H1 (cell line): ENCODE measurements around the gene ZC3HAV1. TPM values are rescaled to one million over a fixed set of nuclear protein-coding genes. Genes with fewer than 3 reads are reported as not detected.

ENCODE experiments used
- CTCF ChIA-PET: fragments of 300-600 bp; sonication (Branson Sonifier 250); formaldehyde crosslinking; loops from one replicate; lab custom pipeline; 2021; ENCODE audit not compliant: partially characterized antibody; lab: Charles Lee
- POLR2A ChIA-PET: fragments of 300-600 bp; sonication (Branson Sonifier 250); formaldehyde crosslinking; loops from one replicate; lab custom pipeline; 2021; ENCODE audit warnings: inconsistent platforms; ENCODE audit not compliant: partially characterized antibody; lab: Charles Lee
- DNase-seq, 2 experiments: peaks; one replicate each; pipeline versions ENCODE4 v3.0.0 to v3.0.0-alpha.2; 2010 to 2022; ENCODE audit warnings: low spot score in 2 of 2, low read depth in 1 of 2, mixed read lengths in 1 of 2
- FAIRE-seq: peaks from 2 replicates; lab custom pipeline; 2011; peaks lifted over from hg19 to GRCh38; lab: Jason Lieb, UNC
- H2AFZ ChIP-seq: 2 replicates; pipeline ENCODE4 v1.8.1; 2012; ENCODE audit warnings: low read length, inconsistent platforms
- H2AK5ac ChIP-seq: 2 replicates; pipeline ENCODE4 v1.6.1; 2013; ENCODE audit warnings: low read depth, low read length
- H2BK120ac ChIP-seq: replicated peaks from 2 replicates; pipeline ENCODE3; 2013; ENCODE audit warnings: low read depth, low read length, inconsistent platforms
- H2BK12ac ChIP-seq: 2 replicates; pipeline ENCODE4 v1.6.1; 2013; ENCODE audit warnings: low read depth, low read length
- H2BK15ac ChIP-seq: 2 replicates; pipeline ENCODE4 v1.6.1; 2013; ENCODE audit warnings: low read length
- H2BK20ac ChIP-seq: 2 replicates; pipeline ENCODE4 v1.6.1; 2013; ENCODE audit warnings: low read length
- H2BK5ac ChIP-seq: 2 replicates; pipeline ENCODE4 v1.6.1; 2013; ENCODE audit warnings: low read depth, low read length
- H3K14ac ChIP-seq: 2 replicates; pipeline ENCODE4 v1.6.1; 2013; ENCODE audit warnings: inconsistent platforms; ENCODE audit not compliant: insufficient read length
- H3K18ac ChIP-seq: 2 replicates; pipeline ENCODE4 v1.6.1; 2013; ENCODE audit warnings: low read length; ENCODE audit errors: extremely low read depth
- H3K23ac ChIP-seq: 2 replicates; pipeline ENCODE4 v1.6.1; 2013; ENCODE audit warnings: inconsistent platforms; ENCODE audit not compliant: insufficient read length
- H3K23me2 ChIP-seq: 2 replicates; pipeline ENCODE4 v1.6.1; 2013; ENCODE audit warnings: low read depth, low read length
- H3K27ac ChIP-seq: 2 replicates; pipeline ENCODE4 v1.6.1; 2011; ENCODE audit warnings: low read depth, low read length, inconsistent platforms
- H3K27me3 ChIP-seq, 4 experiments: replicated peaks in 1 of 4; 1 replicate in 1 of 4; 2 replicates in 3 of 4; pipeline versions ENCODE4 v1.6.1 to v1.8.1; 2011 to 2013; ENCODE audit warnings: low read length in 3 of 4, mild to moderate bottlenecking in 3 of 4, inconsistent platforms in 2 of 4, mixed read lengths in 2 of 4, moderate library complexity in 1 of 4; ENCODE audit not compliant: control insufficient read depth in 3 of 4, insufficient read depth in 3 of 4; ENCODE audit errors: extremely low read depth in 1 of 4
- H3K36me3 ChIP-seq, 4 experiments: 2 replicates each; pipeline versions ENCODE4 v1.6.1 to v1.8.1; 2011 to 2013; ENCODE audit warnings: mild to moderate bottlenecking in 4 of 4, low read length in 3 of 4, moderate library complexity in 2 of 4, control low read depth in 1 of 4, inconsistent platforms in 1 of 4; ENCODE audit not compliant: insufficient read depth in 4 of 4, control insufficient read depth in 2 of 4
- H3K4ac ChIP-seq: replicated peaks from 2 replicates; pipeline ENCODE3; 2013; ENCODE audit warnings: low read length, low read depth, mixed read lengths, inconsistent platforms; ENCODE audit not compliant: insufficient read length
- H3K4me1 ChIP-seq, 4 experiments: replicated peaks in 1 of 4; 1 replicate in 1 of 4; 2 replicates in 3 of 4; pipeline versions ENCODE4 v1.6.1 to v1.8.1; 2011 to 2013; ENCODE audit warnings: low read length in 3 of 4, inconsistent platforms in 2 of 4, mixed read lengths in 1 of 4; ENCODE audit not compliant: insufficient read depth in 4 of 4, control insufficient read depth in 3 of 4
- H3K4me2 ChIP-seq, 2 experiments: 2 replicates each; pipeline versions ENCODE4 v1.6.1 to v1.8.1; 2011 to 2013; ENCODE audit warnings: low read depth in 2 of 2, low read length in 2 of 2, control low read depth in 1 of 2, inconsistent platforms in 1 of 2, mild to moderate bottlenecking in 1 of 2; ENCODE audit not compliant: insufficient read depth in 1 of 2
- H3K4me3 ChIP-seq, 4 experiments: fragments of 200-600, 300-600 bp in 1 of 4; sonication (generic), shearing (Covaris generic), sonication (Bioruptor Twin) in 1 of 4; 2 replicates each; pipeline versions ENCODE4 v1.5.1 to v1.8.1; 2011 to 2016; ENCODE audit warnings: low read length in 4 of 4, low read depth in 3 of 4, control low read depth in 2 of 4, inconsistent platforms in 2 of 4, mild to moderate bottlenecking in 2 of 4, mixed read lengths in 1 of 4, moderate library complexity in 1 of 4; ENCODE audit not compliant: insufficient read depth in 2 of 4; ENCODE audit errors: extremely low read depth in 1 of 4
- H3K56ac ChIP-seq: replicated peaks from 2 replicates; pipeline ENCODE3; 2013; ENCODE audit warnings: low read depth, mild to moderate bottlenecking, mixed read lengths, low read length, inconsistent platforms; ENCODE audit not compliant: insufficient read length
- H3K79me1 ChIP-seq: 2 replicates; pipeline ENCODE4 v1.6.1; 2013; ENCODE audit warnings: low read depth, low read length, control low read depth
- H3K79me2 ChIP-seq, 2 experiments: 2 replicates each; pipeline versions ENCODE4 v1.6.1 to v1.8.1; 2012 to 2013; ENCODE audit warnings: low read length in 2 of 2, mild to moderate bottlenecking in 2 of 2, inconsistent platforms in 1 of 2; ENCODE audit not compliant: insufficient read depth in 2 of 2, control insufficient read depth in 1 of 2
- H3K9ac ChIP-seq, 4 experiments: replicated peaks in 1 of 4; 1 replicate in 1 of 4; 2 replicates in 3 of 4; pipeline versions ENCODE4 v1.6.1 to v1.8.1; 2011 to 2013; ENCODE audit warnings: low read depth in 3 of 4, low read length in 3 of 4, control low read depth in 2 of 4, mild to moderate bottlenecking in 2 of 4, moderate library complexity in 2 of 4, inconsistent platforms in 1 of 4; ENCODE audit errors: extremely low read depth in 1 of 4
- H3K9me3 ChIP-seq, 2 experiments: 2 replicates each; pipeline versions ENCODE4 v1.6.1 to v1.8.1; 2012 to 2013; ENCODE audit warnings: mild to moderate bottlenecking in 2 of 2, moderate library complexity in 2 of 2, control low read depth in 1 of 2, inconsistent platforms in 1 of 2, low read depth in 1 of 2, low read length in 1 of 2, mixed read lengths in 1 of 2; ENCODE audit not compliant: insufficient read depth in 2 of 2
- H4K20me1 ChIP-seq, 2 experiments: replicated peaks in 1 of 2; 2 replicates each; pipeline versions ENCODE3 to v1.8.1; 2011 to 2013; ENCODE audit warnings: inconsistent platforms in 2 of 2, low read length in 2 of 2, mild to moderate bottlenecking in 1 of 2; ENCODE audit not compliant: insufficient read depth in 2 of 2, control insufficient read depth in 1 of 2
- H4K5ac ChIP-seq: 2 replicates; pipeline ENCODE4 v1.6.1; 2013; ENCODE audit warnings: low read length, low read depth, mixed read lengths, inconsistent platforms; ENCODE audit not compliant: insufficient read length
- H4K8ac ChIP-seq: 2 replicates; pipeline ENCODE4 v1.8.0; 2013; ENCODE audit warnings: mild to moderate bottlenecking, moderate library complexity, low read length, inconsistent platforms; ENCODE audit not compliant: insufficient read depth; ENCODE audit errors: extremely low read depth
- H4K91ac ChIP-seq: replicated peaks from 2 replicates; pipeline ENCODE3; 2013; ENCODE audit warnings: low read length, mixed read lengths, inconsistent platforms; ENCODE audit not compliant: insufficient read length
- WGBS, 2 experiments: shearing (Covaris generic) in 1 of 2; methylation state at CpG; one replicate each; pipeline versions ENCODE4 v1.1.6 to v1.1.7; 2013 to 2015; ENCODE audit warnings: low lambda C conversion rate in 2 of 2, mixed read lengths in 2 of 2, inconsistent platforms in 1 of 2, low coverage in 1 of 2, missing lambda C conversion rate in 1 of 2; ENCODE audit not compliant: insufficient replicate concordance in 2 of 2, insufficient coverage in 1 of 2, insufficient read length in 1 of 2; ENCODE audit errors: extremely low coverage in 1 of 2, missing lambda C conversion rate in 1 of 2; 5-methylcytosine and 5-hydroxymethylcytosine counted together
- polyA plus RNA-seq, 7 experiments: library from polyadenylated mRNA; depleted of rRNA in 3 of 7; stranded (reverse) in 5 of 7; unstranded in 2 of 7; fragments of >200 nt in 5 of 7; fragments of 200-250 nt in 2 of 7; gene quantifications; 1 replicate in 5 of 7; 2 replicates in 1 of 7; 4 replicates in 1 of 7; pipeline versions ENCODE4 v1.2.1 to v1.2.3, GENCODE V29; 2011 to 2013; ENCODE audit warnings: missing spikeins in 2 of 7, mixed read lengths in 2 of 7
- total RNA-seq: library from RNA; stranded (reverse); fragmentation: NEBNext Ultra II Directional; extraction: Animal tissue kit (Norgen Biotek cat#: 25700); gene quantifications from 2 replicates; pipeline ENCODE4 v1.2.1, GENCODE V29; 2021

The ZC3HAV1 gene
- total and polyA plus RNA-seq, 2 of the 8 experiments (the other 6 are each of a cell fraction or from before 2014, with no cell fraction given) = 22.5 to 43.4 TPM

DNA sequence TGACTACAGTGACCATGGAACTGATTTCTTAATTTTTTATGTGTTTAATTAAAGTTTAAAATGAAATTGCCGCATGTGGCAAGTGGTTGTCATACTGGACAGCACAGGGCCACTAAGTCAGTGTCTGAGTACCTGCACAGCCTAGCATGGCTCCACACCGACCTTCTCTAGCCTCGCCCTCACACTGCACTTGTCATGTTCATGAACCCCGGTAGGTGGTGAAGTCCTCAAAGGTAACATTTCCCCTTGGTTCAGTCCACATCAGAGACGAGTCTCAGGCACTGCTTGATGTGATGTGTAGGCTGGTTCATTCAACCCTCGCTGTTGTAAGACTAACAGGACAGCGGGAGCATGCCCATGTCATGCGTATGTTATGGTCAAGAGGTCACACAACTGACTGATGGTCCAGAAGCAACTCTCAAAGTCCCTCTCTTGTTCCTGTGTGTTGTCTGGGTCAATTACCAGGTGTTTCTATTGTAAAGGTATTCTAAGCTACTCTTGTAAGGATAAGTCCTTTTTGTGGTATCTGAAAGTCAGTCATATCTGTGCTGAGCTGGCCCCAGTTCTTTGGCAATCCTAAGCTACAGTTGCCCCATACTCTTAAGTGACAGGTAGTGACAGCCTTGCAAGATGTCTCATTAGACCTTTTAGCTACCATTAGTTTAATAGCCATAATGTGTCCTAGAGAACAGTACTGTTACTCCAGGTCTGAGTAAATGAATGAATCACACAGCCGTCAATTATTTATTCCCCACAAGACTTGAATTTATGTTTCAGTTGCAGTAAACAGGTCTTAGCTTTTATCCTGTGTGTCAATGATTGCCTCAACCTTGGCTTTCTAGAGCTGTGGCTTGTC lies 40.7 kb downstream of the ZC3HAV1 start:
- H3K27ac ChIP-seq = no peak overlapping the region
- H3K4me3 ChIP-seq = no peak overlapping the region
- H2AFZ ChIP-seq = no peak overlapping the region
- ChIA-PET CTCF (interaction anchor here (0.7 to 1.6 kb wide), 5 partner anchors 10 to 78 kb away, joined by 3 to 5 read pairs (median 3); no protein-coding TSS in a partner anchor), POLR2A (interaction anchor here (1.0 kb wide), 1 partner anchor 15 kb away, joined by 3 read pairs; no protein-coding TSS in a partner anchor)
- no peaks in the 10 kb centered on the region for H3K79me2 ChIP-seq
- H4K91ac ChIP-seq = no peak overlapping the region
- H3K14ac ChIP-seq = no peak overlapping the region
- no peak overlapping the region for H2BK15ac ChIP-seq
- no peak overlapping the region for H2BK20ac ChIP-seq
- H4K20me1 ChIP-seq = no peaks in the 10 kb centered on the region
- peaks cover 0 to 2% (median 0%) of the 10 kb centered on the region in 4 experiments; a peak in 1 of 7 replicates for H3K27me3 ChIP-seq
- no peak overlapping the region for H2BK12ac ChIP-seq
- no peaks in the 10 kb centered on the region for H3K4me1 ChIP-seq
- FAIRE-seq (no peak), DNase-seq (no peak)
- no peaks in the 10 kb centered on the region for H3K9me3 ChIP-seq
- H4K5ac ChIP-seq = no peak overlapping the region
- H3K36me3 ChIP-seq = peaks cover 5 to 52% (median 23%) of the 10 kb centered on the region in 4 experiments; a peak in 7 of 8 replicates
- H2BK120ac ChIP-seq = no peak overlapping the region
- no peak overlapping the region for H3K23ac ChIP-seq
- no peak overlapping the region for H2BK5ac ChIP-seq
- no peaks in the 10 kb centered on the region for H3K23me2 ChIP-seq
- no peak overlapping the region for H3K18ac ChIP-seq
- H4K8ac ChIP-seq = no peak overlapping the region
- H3K4ac ChIP-seq = no peak overlapping the region
- WGBS, 2 experiments = 94% methylated on average over 9 of the region's 9 CpGs; no CpG with 5 or more reads in 1 of the 2 experiments
- no peak overlapping the region for H2AK5ac ChIP-seq
- no peak overlapping the region for H3K4me2 ChIP-seq
- H3K9ac ChIP-seq = no peak overlapping the region
- H3K56ac ChIP-seq = no peak overlapping the region
- H3K79me1 ChIP-seq = no peaks in the 10 kb centered on the region
